GM23338 (cell line): ENCODE data around the gene SERPINB10. TPM values are rescaled to one million over a fixed set of nuclear protein-coding genes. Genes with fewer than 3 reads are reported as not detected.

Source experiments
- ATAC-seq: fragments of 200-7000 bp; cut with Tn5 transposase; 3 replicates; pipeline ENCODE4 v1.9.1; 2020
- DNase-seq: peaks from one replicate; pipeline ENCODE4 v3.0.0-alpha.2; 2015; ENCODE audit warnings: low spot score
- H2AFZ ChIP-seq: fragments of 200-600 bp; sonication (generic); 2 replicates; pipeline ENCODE4 v1.8.0; 2016; ENCODE audit warnings: antibody characterized with exemption, mild to moderate bottlenecking, moderate library complexity
- H3F3A ChIP-seq: fragments of 200-600 bp; sonication (generic); replicated peaks from 2 replicates; pipeline ENCODE4 v1.8.0; 2017; ENCODE audit warnings: antibody characterized with exemption, mixed run types, low read depth
- H3K27ac ChIP-seq: fragments of 200-600 bp; sonication (generic); 2 replicates; pipeline ENCODE4 v1.6.1; 2016; ENCODE audit warnings: low read depth
- H3K27me3 ChIP-seq: fragments of 200-600 bp; sonication (generic); 2 replicates; pipeline ENCODE4 v1.8.0; 2016; ENCODE audit warnings: mild to moderate bottlenecking, mixed run types, moderate library complexity; ENCODE audit not compliant: insufficient read depth
- H3K36me3 ChIP-seq: fragments of 200-600 bp; sonication (generic); 2 replicates; pipeline ENCODE4 v1.8.0; 2016; ENCODE audit warnings: mild to moderate bottlenecking; ENCODE audit not compliant: insufficient read depth
- H3K4me1 ChIP-seq: fragments of 200-600 bp; sonication (generic); 2 replicates; pipeline ENCODE4 v1.8.0; 2016; ENCODE audit warnings: mild to moderate bottlenecking, moderate library complexity; ENCODE audit not compliant: insufficient read depth
- H3K4me2 ChIP-seq: fragments of 200-600 bp; sonication (generic); 2 replicates; pipeline ENCODE4 v1.7.1; 2017; ENCODE audit warnings: mixed run types
- H3K4me3 ChIP-seq: fragments of 200-600 bp; sonication (generic); 2 replicates; pipeline ENCODE4 v1.6.1; 2016; ENCODE audit warnings: mixed run types
- H3K79me2 ChIP-seq: fragments of 200-600 bp; sonication (generic); replicated peaks from 2 replicates; pipeline ENCODE4 v1.8.0; 2017; ENCODE audit warnings: mild to moderate bottlenecking; ENCODE audit not compliant: insufficient read depth
- H3K9me2 ChIP-seq: fragments of 200-600 bp; sonication (generic); 2 replicates; pipeline ENCODE4 v1.8.0; 2017; ENCODE audit not compliant: insufficient read depth
- H4K20me1 ChIP-seq: fragments of 200-600 bp; sonication (generic); replicated peaks from 2 replicates; pipeline ENCODE4 v1.8.0; 2017; ENCODE audit warnings: mild to moderate bottlenecking; ENCODE audit not compliant: insufficient read depth
- H3K27ac Mint-ChIP-seq: 2 replicates; pipeline ENCODE4 v1.8.0; 2020; ENCODE audit warnings: inconsistent platforms, mild to moderate bottlenecking, moderate library complexity, mixed read lengths
- H3K27me3 Mint-ChIP-seq: 3 replicates; pipeline ENCODE4 v1.8.0; 2022; ENCODE audit warnings: low read depth, mild to moderate bottlenecking, moderate library complexity, mixed read lengths, inconsistent platforms; ENCODE audit not compliant: insufficient read depth, poor library complexity
- H3K36me3 Mint-ChIP-seq: 3 replicates; pipeline ENCODE4 v1.8.0; 2021; ENCODE audit warnings: low read depth, mild to moderate bottlenecking, inconsistent platforms, moderate library complexity, mixed read lengths
- H3K4me1 Mint-ChIP-seq: 3 replicates; pipeline ENCODE4 v1.8.0; 2020; ENCODE audit warnings: mild to moderate bottlenecking, inconsistent platforms, mixed read lengths
- H3K4me3 Mint-ChIP-seq: 3 replicates; pipeline ENCODE4 v1.8.0; 2021; ENCODE audit warnings: moderate library complexity, mild to moderate bottlenecking, inconsistent platforms, mixed read lengths
- H3K9me3 Mint-ChIP-seq: 3 replicates; pipeline ENCODE4 v1.8.0; 2020; ENCODE audit warnings: moderate library complexity, mild to moderate bottlenecking, inconsistent platforms, mixed read lengths
- CREB1 ChIP-seq: fragments of 250-450 bp; sonication (Bioruptor Pico); IDR thresholded peaks from 2 replicates; pipeline ENCODE4 v1.5.0; 2020; ENCODE audit warnings: low read depth, mild to moderate bottlenecking, moderate library complexity
- EZH2 ChIP-seq: fragments of 200-600 bp; sonication (generic); IDR thresholded peaks from one replicate; pipeline ENCODE4 v1.8.0; 2017; ENCODE audit warnings: antibody characterized with exemption, mild to moderate bottlenecking, low read depth; ENCODE audit not compliant: unreplicated experiment
- EZH2phosphoT487 ChIP-seq: fragments of 200-600 bp; sonication (generic); IDR thresholded peaks from one replicate; pipeline ENCODE4 v1.8.1; 2018; ENCODE audit warnings: antibody characterized with exemption; ENCODE audit not compliant: unreplicated experiment
- JUNB ChIP-seq: IDR thresholded peaks from one replicate; pipeline ENCODE4 v1.6.1; 2016; ENCODE audit warnings: antibody characterized with exemption; ENCODE audit not compliant: unreplicated experiment
- NANOG ChIP-seq: IDR thresholded peaks from 2 replicates; pipeline ENCODE4 v1.6.1; 2016; ENCODE audit warnings: antibody characterized with exemption, borderline replicate concordance
- POLR2AphosphoS5 ChIP-seq: IDR thresholded peaks from 2 replicates; pipeline ENCODE4 v1.6.1; 2016; ENCODE audit warnings: antibody characterized with exemption, low read depth
- STAT1 ChIP-seq: IDR thresholded peaks from one replicate; pipeline ENCODE4 v1.6.1; 2016; ENCODE audit warnings: antibody characterized with exemption; ENCODE audit not compliant: unreplicated experiment
- ZNF114 ChIP-seq: fragments of 250-450 bp; sonication (Bioruptor Pico); IDR thresholded peaks from 2 replicates; pipeline ENCODE4 v1.5.0; 2020; ENCODE audit warnings: mild to moderate bottlenecking, moderate library complexity
- ZNF331 ChIP-seq: fragments of 250-450 bp; sonication (Bioruptor Pico); IDR thresholded peaks from 2 replicates; pipeline ENCODE4 v1.5.0; 2020; ENCODE audit warnings: low read depth, mild to moderate bottlenecking, moderate library complexity
- polyA plus RNA-seq: library from polyadenylated mRNA; unstranded; fragments of >200 nt; fragmentation: Nextera tagmentation; extraction: Ambion mirVana; gene quantifications from 2 replicates; pipeline ENCODE4 v1.2.1, GENCODE V29; 2016
- total RNA-seq: library from RNA; depleted of rRNA; stranded (reverse); fragments of >200 nt; shearing (Covaris generic); gene quantifications from 2 replicates; pipeline ENCODE4 v1.2.3, GENCODE V29; 2014
- TF ChIP-seq, protein P1 (sequence below): fragments of 250-450 bp; sonication (Bioruptor Pico); IDR thresholded peaks from 2 replicates; pipeline ENCODE4 v1.5.0; 2020; ENCODE audit warnings: mild to moderate bottlenecking, moderate library complexity
- TF ChIP-seq, protein P2 (sequence below): IDR thresholded peaks from one replicate; pipeline ENCODE4 v1.6.1; 2018; ENCODE audit warnings: antibody characterized with exemption; ENCODE audit not compliant: unreplicated experiment
- TF ChIP-seq, protein P3 (sequence below): IDR thresholded peaks from 2 replicates; pipeline ENCODE4 v1.6.1; 2016; ENCODE audit warnings: antibody characterized with exemption
- TF ChIP-seq, protein P4 (sequence below), 2 experiments: fragments of 200-600 bp in 1 of 2; sonication (generic) in 1 of 2; conservative IDR thresholded peaks; 2 replicates each; pipeline versions ENCODE4 v1.5.1 to v1.6.1; 2016 to 2017; ENCODE audit warnings: antibody characterized with exemption in 2 of 2, low read depth in 2 of 2, mild to moderate bottlenecking in 2 of 2, moderate library complexity in 1 of 2

The SERPINB10 gene
- total and polyA plus RNA-seq, 2 experiments from 2014 or later: not detected

DNA sequence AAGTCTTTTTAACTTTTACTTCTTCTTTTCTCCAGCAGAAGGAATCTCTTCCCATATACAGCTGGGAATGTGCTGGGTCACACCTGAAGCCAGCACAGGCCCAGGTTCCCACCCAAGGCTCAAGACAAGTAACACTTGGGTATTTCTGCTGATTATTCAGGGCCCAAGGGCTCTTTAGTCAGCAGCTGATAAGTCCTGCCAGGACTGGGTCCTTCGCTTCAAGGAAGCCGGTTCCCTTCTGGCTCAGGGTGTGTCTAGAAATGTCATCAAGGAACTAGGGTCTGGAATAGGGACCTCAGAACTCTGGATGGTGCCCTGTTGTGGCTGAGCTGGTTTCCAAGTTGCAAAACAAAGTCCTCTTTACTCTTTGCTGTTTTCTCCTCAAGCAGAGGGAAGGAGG lies 47.2 kb upstream of the SERPINB10 start:
- no peak overlapping the region for H3K4me2 ChIP-seq
- no peak overlapping the region for H3K27ac ChIP-seq
- H3F3A ChIP-seq: no peaks in the 10 kb centered on the region
- no peaks in the 10 kb centered on the region for H3K4me1 Mint-ChIP-seq
- ATAC-seq: no peak
- H3K36me3 ChIP-seq: no peaks in the 10 kb centered on the region
- no peaks in the 10 kb centered on the region for H3K4me1 ChIP-seq
- H4K20me1 ChIP-seq: no peaks in the 10 kb centered on the region
- H3K36me3 Mint-ChIP-seq: no peaks in the 10 kb centered on the region
- H3K27me3 ChIP-seq: no peaks in the 10 kb centered on the region
- H3K4me3 Mint-ChIP-seq: no peak overlapping the region
- no peaks in the 10 kb centered on the region for H3K79me2 ChIP-seq
- H3K9me3 Mint-ChIP-seq: no peaks in the 10 kb centered on the region
- DNase-seq: no peak
- H3K27ac Mint-ChIP-seq: peak overlapping the region; percentile 62; the same call in 1 of the 2 replicates
- TF ChIP-seq, protein P1, sequence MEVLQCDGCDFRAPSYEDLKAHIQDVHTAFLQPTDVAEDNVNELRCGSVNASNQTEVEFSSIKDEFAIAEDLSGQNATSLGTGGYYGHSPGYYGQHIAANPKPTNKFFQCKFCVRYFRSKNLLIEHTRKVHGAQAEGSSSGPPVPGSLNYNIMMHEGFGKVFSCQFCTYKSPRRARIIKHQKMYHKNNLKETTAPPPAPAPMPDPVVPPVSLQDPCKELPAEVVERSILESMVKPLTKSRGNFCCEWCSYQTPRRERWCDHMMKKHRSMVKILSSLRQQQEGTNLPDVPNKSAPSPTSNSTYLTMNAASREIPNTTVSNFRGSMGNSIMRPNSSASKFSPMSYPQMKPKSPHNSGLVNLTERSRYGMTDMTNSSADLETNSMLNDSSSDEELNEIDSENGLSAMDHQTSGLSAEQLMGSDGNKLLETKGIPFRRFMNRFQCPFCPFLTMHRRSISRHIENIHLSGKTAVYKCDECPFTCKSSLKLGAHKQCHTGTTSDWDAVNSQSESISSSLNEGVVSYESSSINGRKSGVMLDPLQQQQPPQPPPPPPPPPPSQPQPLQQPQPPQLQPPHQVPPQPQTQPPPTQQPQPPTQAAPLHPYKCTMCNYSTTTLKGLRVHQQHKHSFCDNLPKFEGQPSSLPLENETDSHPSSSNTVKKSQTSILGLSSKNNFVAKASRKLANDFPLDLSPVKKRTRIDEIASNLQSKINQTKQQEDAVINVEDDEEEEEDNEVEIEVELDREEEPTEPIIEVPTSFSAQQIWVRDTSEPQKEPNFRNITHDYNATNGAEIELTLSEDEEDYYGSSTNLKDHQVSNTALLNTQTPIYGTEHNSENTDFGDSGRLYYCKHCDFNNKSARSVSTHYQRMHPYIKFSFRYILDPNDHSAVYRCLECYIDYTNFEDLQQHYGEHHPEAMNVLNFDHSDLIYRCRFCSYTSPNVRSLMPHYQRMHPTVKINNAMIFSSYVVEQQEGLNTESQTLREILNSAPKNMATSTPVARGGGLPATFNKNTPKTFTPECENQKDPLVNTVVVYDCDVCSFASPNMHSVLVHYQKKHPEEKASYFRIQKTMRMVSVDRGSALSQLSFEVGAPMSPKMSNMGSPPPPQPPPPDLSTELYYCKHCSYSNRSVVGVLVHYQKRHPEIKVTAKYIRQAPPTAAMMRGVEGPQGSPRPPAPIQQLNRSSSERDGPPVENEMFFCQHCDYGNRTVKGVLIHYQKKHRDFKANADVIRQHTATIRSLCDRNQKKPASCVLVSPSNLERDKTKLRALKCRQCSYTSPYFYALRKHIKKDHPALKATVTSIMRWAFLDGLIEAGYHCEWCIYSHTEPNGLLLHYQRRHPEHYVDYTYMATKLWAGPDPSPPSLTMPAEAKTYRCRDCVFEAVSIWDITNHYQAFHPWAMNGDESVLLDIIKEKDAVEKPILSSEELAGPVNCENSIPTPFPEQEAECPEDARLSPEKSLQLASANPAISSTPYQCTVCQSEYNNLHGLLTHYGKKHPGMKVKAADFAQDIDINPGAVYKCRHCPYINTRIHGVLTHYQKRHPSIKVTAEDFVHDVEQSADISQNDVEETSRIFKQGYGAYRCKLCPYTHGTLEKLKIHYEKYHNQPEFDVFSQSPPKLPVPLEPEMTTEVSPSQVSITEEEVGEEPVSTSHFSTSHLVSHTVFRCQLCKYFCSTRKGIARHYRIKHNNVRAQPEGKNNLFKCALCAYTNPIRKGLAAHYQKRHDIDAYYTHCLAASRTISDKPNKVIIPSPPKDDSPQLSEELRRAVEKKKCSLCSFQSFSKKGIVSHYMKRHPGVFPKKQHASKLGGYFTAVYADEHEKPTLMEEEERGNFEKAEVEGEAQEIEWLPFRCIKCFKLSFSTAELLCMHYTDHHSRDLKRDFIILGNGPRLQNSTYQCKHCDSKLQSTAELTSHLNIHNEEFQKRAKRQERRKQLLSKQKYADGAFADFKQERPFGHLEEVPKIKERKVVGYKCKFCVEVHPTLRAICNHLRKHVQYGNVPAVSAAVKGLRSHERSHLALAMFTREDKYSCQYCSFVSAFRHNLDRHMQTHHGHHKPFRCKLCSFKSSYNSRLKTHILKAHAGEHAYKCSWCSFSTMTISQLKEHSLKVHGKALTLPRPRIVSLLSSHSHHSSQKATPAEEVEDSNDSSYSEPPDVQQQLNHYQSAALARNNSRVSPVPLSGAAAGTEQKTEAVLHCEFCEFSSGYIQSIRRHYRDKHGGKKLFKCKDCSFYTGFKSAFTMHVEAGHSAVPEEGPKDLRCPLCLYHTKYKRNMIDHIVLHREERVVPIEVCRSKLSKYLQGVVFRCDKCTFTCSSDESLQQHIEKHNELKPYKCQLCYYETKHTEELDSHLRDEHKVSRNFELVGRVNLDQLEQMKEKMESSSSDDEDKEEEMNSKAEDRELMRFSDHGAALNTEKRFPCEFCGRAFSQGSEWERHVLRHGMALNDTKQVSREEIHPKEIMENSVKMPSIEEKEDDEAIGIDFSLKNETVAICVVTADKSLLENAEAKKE (CRISPR knock-in tag): no peak
- TF ChIP-seq, protein P2, sequence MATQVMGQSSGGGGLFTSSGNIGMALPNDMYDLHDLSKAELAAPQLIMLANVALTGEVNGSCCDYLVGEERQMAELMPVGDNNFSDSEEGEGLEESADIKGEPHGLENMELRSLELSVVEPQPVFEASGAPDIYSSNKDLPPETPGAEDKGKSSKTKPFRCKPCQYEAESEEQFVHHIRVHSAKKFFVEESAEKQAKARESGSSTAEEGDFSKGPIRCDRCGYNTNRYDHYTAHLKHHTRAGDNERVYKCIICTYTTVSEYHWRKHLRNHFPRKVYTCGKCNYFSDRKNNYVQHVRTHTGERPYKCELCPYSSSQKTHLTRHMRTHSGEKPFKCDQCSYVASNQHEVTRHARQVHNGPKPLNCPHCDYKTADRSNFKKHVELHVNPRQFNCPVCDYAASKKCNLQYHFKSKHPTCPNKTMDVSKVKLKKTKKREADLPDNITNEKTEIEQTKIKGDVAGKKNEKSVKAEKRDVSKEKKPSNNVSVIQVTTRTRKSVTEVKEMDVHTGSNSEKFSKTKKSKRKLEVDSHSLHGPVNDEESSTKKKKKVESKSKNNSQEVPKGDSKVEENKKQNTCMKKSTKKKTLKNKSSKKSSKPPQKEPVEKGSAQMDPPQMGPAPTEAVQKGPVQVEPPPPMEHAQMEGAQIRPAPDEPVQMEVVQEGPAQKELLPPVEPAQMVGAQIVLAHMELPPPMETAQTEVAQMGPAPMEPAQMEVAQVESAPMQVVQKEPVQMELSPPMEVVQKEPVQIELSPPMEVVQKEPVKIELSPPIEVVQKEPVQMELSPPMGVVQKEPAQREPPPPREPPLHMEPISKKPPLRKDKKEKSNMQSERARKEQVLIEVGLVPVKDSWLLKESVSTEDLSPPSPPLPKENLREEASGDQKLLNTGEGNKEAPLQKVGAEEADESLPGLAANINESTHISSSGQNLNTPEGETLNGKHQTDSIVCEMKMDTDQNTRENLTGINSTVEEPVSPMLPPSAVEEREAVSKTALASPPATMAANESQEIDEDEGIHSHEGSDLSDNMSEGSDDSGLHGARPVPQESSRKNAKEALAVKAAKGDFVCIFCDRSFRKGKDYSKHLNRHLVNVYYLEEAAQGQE: no peak
- TF ChIP-seq, protein P3, sequence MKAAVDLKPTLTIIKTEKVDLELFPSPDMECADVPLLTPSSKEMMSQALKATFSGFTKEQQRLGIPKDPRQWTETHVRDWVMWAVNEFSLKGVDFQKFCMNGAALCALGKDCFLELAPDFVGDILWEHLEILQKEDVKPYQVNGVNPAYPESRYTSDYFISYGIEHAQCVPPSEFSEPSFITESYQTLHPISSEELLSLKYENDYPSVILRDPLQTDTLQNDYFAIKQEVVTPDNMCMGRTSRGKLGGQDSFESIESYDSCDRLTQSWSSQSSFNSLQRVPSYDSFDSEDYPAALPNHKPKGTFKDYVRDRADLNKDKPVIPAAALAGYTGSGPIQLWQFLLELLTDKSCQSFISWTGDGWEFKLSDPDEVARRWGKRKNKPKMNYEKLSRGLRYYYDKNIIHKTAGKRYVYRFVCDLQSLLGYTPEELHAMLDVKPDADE: no peak
- TF ChIP-seq EZH2phosphoT487 (no peak), CREB1 (no peak), POLR2AphosphoS5 (no peak), EZH2 (no peak), STAT1 (no peak), NANOG (no peak), JUNB (no peak), ZNF331 (CRISPR knock-in tag) (no peak), ZNF114 (CRISPR knock-in tag) (no peak)
- TF ChIP-seq, protein P4, sequence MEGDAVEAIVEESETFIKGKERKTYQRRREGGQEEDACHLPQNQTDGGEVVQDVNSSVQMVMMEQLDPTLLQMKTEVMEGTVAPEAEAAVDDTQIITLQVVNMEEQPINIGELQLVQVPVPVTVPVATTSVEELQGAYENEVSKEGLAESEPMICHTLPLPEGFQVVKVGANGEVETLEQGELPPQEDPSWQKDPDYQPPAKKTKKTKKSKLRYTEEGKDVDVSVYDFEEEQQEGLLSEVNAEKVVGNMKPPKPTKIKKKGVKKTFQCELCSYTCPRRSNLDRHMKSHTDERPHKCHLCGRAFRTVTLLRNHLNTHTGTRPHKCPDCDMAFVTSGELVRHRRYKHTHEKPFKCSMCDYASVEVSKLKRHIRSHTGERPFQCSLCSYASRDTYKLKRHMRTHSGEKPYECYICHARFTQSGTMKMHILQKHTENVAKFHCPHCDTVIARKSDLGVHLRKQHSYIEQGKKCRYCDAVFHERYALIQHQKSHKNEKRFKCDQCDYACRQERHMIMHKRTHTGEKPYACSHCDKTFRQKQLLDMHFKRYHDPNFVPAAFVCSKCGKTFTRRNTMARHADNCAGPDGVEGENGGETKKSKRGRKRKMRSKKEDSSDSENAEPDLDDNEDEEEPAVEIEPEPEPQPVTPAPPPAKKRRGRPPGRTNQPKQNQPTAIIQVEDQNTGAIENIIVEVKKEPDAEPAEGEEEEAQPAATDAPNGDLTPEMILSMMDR (conservative IDR thresholded peaks at IDR 0.05; ENCODE audit: low read depth in 2 of 2): no peak
- H3K27me3 Mint-ChIP-seq: no peaks in the 10 kb centered on the region
- H3K4me3 ChIP-seq: no peak overlapping the region
- peak overlapping the region; percentile 94; the same call in 1 of the 2 replicates for H2AFZ ChIP-seq
- H3K9me2 ChIP-seq: peaks cover 8% of the 10 kb centered on the region; the same call in 1 of the 2 replicates
